Ishikawa (cell line): ENCODE measurements around the gene MYBPH.

Experiments
- CEBPB ChIP-seq: IDR thresholded peaks from 2 replicates; pipeline ENCODE4 v1.6.1; 2012
- CREB1 ChIP-seq: IDR thresholded peaks from 2 replicates; pipeline ENCODE4 v1.6.1; 2012; ENCODE audit warnings: low read depth
- EGR1 ChIP-seq: IDR thresholded peaks from 2 replicates; pipeline ENCODE4 v1.6.1; 2012
- EP300 ChIP-seq: IDR thresholded peaks from 2 replicates; pipeline ENCODE4 v1.6.1; 2012; ENCODE audit warnings: borderline replicate concordance
- FOXM1 ChIP-seq: IDR thresholded peaks from 2 replicates; pipeline ENCODE4 v1.6.1; 2012; ENCODE audit warnings: low read depth, borderline replicate concordance
- NFIC ChIP-seq: IDR thresholded peaks from 2 replicates; pipeline ENCODE4 v1.6.1; 2012
- RAD21 ChIP-seq: IDR thresholded peaks from 2 replicates; pipeline ENCODE4 v1.6.1; 2012; ENCODE audit warnings: low read depth
- REST ChIP-seq: IDR thresholded peaks from 2 replicates; pipeline ENCODE4 v1.6.1; 2012; ENCODE audit warnings: low read depth, mild to moderate bottlenecking
- TAF1 ChIP-seq: IDR thresholded peaks from 2 replicates; pipeline ENCODE4 v1.6.1; 2012; ENCODE audit warnings: low read depth, mild to moderate bottlenecking
- TCF12 ChIP-seq: IDR thresholded peaks from 2 replicates; pipeline ENCODE4 v1.6.1; 2012; ENCODE audit warnings: low read depth
- TEAD4 ChIP-seq: IDR thresholded peaks from 2 replicates; pipeline ENCODE4 v1.6.1; 2012
- YY1 ChIP-seq: IDR thresholded peaks from 2 replicates; pipeline ENCODE4 v1.6.1; 2012; ENCODE audit warnings: low read depth
- ZBTB7A ChIP-seq: IDR thresholded peaks from 2 replicates; pipeline ENCODE4 v1.6.1; 2012; ENCODE audit warnings: low read depth
- TF ChIP-seq, protein P1 (sequence below): IDR thresholded peaks from 2 replicates; pipeline ENCODE4 v1.6.1; 2012
- TF ChIP-seq, protein P2 (sequence below): IDR thresholded peaks from 2 replicates; pipeline ENCODE4 v1.6.1; 2012

Gene MYBPH

GRCh38 chr1:203153051-203153988, 22.3 kb downstream of the MYBPH start:
- TF ChIP-seq NFIC (peak; percentile 79), CREB1 (no peak), EGR1 (peak; percentile 48; the same call in 1 of the 2 replicates), TAF1 (no peak; the same call in 1 of the 2 replicates), EP300 (peak; percentile 95), ZBTB7A (peak; percentile 44), RAD21 (no peak), TEAD4 (peak; percentile 89), CEBPB (peak; percentile 65; the same call in 1 of the 2 replicates), REST (no peak), TCF12 (peak; percentile 96), YY1 (0 out of 2 replicates have a peak, but pooled peaks have one; percentile 18), FOXM1 (peak; percentile 95)
- TF ChIP-seq, protein P1, sequence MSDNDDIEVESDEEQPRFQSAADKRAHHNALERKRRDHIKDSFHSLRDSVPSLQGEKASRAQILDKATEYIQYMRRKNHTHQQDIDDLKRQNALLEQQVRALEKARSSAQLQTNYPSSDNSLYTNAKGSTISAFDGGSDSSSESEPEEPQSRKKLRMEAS, result peak; percentile 48
- TF ChIP-seq, protein P2, sequence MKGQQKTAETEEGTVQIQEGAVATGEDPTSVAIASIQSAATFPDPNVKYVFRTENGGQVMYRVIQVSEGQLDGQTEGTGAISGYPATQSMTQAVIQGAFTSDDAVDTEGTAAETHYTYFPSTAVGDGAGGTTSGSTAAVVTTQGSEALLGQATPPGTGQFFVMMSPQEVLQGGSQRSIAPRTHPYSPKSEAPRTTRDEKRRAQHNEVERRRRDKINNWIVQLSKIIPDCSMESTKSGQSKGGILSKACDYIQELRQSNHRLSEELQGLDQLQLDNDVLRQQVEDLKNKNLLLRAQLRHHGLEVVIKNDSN, result no peak

DNA sequence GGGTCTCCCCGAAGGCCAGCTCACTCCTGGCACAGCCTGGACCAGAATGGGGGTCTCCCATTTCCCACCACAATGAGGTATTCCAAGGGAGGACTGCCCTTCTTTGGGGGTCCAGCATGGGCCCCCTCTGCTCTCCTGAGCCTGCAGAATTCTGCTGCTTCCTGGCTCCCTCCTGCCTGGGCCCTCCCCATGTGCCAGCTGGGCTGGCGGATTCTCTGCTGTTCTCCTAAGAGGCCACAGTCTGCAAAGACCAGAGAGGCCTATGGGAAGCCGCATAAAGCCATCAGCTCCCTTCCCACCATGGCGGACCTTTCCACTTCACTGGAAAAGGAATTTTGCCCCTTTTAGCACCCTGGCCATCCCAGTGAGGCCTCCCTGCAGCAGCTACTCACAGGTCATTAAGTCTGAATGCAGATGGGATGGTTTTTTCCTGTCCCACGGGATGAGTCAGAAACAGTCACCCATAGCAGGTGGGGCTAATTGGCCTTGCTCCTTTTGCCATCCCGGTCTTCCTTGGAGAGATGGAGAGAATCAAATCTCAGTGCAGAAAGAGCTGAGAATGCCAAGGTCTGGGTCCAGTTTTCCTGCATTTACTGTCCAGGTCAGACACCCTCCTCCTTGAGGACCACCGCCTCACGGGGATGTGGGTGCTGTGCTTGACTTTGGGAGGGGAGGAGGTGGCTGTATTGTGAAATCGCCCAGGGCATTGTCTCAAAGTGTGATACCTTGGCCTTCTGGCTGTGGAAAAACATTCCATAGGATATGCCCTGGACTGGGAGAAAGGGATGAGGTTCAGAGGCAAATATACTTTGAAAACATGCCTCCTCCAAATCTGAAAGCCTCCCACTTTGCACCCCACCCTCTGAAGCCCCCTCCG, 23.2 kb downstream of the MYBPH start:
- TF ChIP-seq CREB1 (no peak), FOXM1 (peak; percentile 88), TEAD4 (peak; percentile 97), TCF12 (peak; percentile 97), CEBPB (peak; percentile 90), EGR1 (no peak), REST (no peak), EP300 (peak; percentile 98), RAD21 (no peak), NFIC (peak; percentile 88), TAF1 (peak; percentile 16), YY1 (peak; percentile 85)
- TF ChIP-seq, protein P1, result peak; percentile 36
- TF ChIP-seq, protein P2, result no peak

GRCh38 chr1:203151362-203152157, 24.1 kb downstream of the MYBPH start:
- peak; percentile 82 for TF ChIP-seq TEAD4
- TF ChIP-seq TAF1, result peak; percentile 44; the same call in 1 of the 2 replicates
- no peak for TF ChIP-seq YY1

DNA sequence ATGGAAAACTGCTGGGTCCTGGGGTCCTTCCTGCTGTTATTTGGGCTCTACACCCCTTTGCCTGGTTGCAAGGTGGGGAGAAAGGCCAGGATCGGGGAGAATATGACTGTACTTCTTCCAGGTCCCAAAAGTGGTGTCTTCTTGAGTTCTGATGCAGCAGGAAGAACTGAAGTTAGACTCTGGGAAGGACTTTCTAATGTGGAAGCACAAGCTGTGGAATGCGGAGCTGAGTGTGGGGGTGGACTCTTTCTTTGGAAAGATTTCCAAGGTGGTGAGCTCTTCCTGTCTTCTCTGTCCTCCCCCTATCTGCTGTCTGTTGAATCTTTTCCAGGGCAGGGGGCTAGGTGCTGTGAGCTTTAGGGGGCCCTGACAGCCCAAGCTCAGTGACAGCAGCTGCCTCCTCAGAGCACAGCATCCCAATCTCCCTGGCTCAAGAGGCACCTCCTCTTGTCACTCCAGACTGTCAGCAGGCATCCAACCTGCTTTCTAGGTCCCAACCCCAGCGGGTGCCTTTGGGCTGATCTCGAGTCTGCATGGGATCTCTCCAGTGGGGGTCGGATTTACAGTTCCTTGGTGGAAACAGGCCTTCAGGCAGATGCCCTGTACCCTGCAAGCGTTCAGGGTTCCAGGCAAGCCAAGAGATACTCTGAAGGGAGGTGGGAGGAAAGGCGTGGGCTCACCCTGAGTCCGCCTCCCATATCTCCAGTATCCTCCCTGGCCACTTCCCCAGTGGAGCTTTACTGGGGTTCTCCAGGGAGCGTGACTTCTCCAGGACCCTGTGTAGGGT, 24.9 kb downstream of the MYBPH start:
- no peak for TF ChIP-seq RAD21
- no peak for TF ChIP-seq NFIC
- no peak for TF ChIP-seq REST
- 0 out of 2 replicates have a peak, but pooled peaks have one; percentile 7 for TF ChIP-seq TCF12
